Suppressor macrophage treated with lipopolysaccharide for 1 hour (primary cell): Measurements from ENCODE around the gene ST8SIA1.
A peak's percentile ranks its signal among the peaks of the same experiment; 100 is the strongest.

Experiments
- DNase-seq, 3 donors: peaks; one replicate each; pipeline ENCODE4 v3.0.0-alpha.2; 2020 to 2022

The ST8SIA1 gene

GRCh38 chr12:22231078-22231477, 103.4 kb downstream of the ST8SIA1 start:
- DNase-seq = no peak

GRCh38 chr12:22230280-22230794, 104.2 kb downstream of the ST8SIA1 start:
- DNase-seq = no peak

- DNase-seq = no peak
These were observed 104.7 kb downstream of the ST8SIA1 start for GRCh38 chr12:22229652-22230279.

GRCh38 chr12:22228022-22228875, 106.3 kb downstream of the ST8SIA1 start:
- DNase-seq = peak in 2 of 3 donors; percentile 16 to 26

- no peak for DNase-seq
These were observed 111.2 kb downstream of the ST8SIA1 start for GRCh38 chr12:22223356-22223755.

- DNase-seq = no peak
These were observed 117.0 kb downstream of the ST8SIA1 start for GRCh38 chr12:22217556-22217955.

- DNase-seq = peak; percentile 31 to 49 (median 49)
These were observed 118.8 kb downstream of the ST8SIA1 start for GRCh38 chr12:22215467-22216253.

GRCh38 chr12:22211128-22211527, 123.4 kb downstream of the ST8SIA1 start:
- no peak for DNase-seq

GRCh38 chr12:22209422-22209821, 125.1 kb downstream of the ST8SIA1 start:
- DNase-seq = no peak

GRCh38 chr12:22206111-22206728, 128.3 kb downstream of the ST8SIA1 start:
- no peak for DNase-seq

GRCh38 chr12:22204391-22204790, 130.1 kb downstream of the ST8SIA1 start:
- DNase-seq = no peak

- DNase-seq = no peak
These were observed 131.7 kb downstream of the ST8SIA1 start for GRCh38 chr12:22202847-22203246.

- DNase-seq = no peak
These were observed 133.4 kb downstream of the ST8SIA1 start for GRCh38 chr12:22201101-22201500.

GRCh38 chr12:22196236-22196635, 138.3 kb downstream of the ST8SIA1 start:
- DNase-seq = no peak

GRCh38 chr12:22190969-22191368, 143.5 kb downstream of the ST8SIA1 start:
- DNase-seq = no peak

- DNase-seq = no peak
These were observed 146.1 kb downstream of the ST8SIA1 start for GRCh38 chr12:22188431-22188830.

GRCh38 chr12:22180705-22181104, 153.8 kb downstream of the ST8SIA1 start:
- DNase-seq = peak; percentile 76 to 81 (median 76)

GRCh38 chr12:22173177-22173576, 161.3 kb downstream of the ST8SIA1 start:
- DNase-seq = no peak

- peak; percentile 28 to 44 (median 38) for DNase-seq
These were observed 162.0 kb downstream of the ST8SIA1 start for GRCh38 chr12:22172501-22172900.

GRCh38 chr12:22169376-22169775, 165.1 kb downstream of the ST8SIA1 start:
- DNase-seq = no peak

- peak in 2 of 3 donors; percentile 18 to 35 for DNase-seq
These were observed 170.4 kb downstream of the ST8SIA1 start for GRCh38 chr12:22164139-22164538.

- no peak for DNase-seq
These were observed 170.9 kb downstream of the ST8SIA1 start for GRCh38 chr12:22163594-22163993.
